HK-2 (cell line): Measurements from ENCODE around the gene MRPL27.
"Not testable (repeated sequence)": the region's sequence is repeated elsewhere in the genome, so short reads cannot be mapped to it uniquely, and the experiment has no call there.

Experiments
- DNase-seq: peaks from one replicate; pipeline ENCODE4 v3.0.0-alpha.2; 2018; ENCODE audit not compliant: unreplicated experiment

Gene MRPL27

GRCh38 chr17:50345432-50346312, 27.3 kb downstream of the MRPL27 start, which contains the start of gene XYLT2:
Gene XYLT2, plus strand, starts transcription at chr17:50346126. Its CDS starts 15 bp downstream, at chr17:50346141.
- DNase-seq = peak; percentile 81

- DNase-seq = no peak
Measured at GRCh38 chr17:50344731-50345365, 28.1 kb downstream of the MRPL27 start.

DNA sequence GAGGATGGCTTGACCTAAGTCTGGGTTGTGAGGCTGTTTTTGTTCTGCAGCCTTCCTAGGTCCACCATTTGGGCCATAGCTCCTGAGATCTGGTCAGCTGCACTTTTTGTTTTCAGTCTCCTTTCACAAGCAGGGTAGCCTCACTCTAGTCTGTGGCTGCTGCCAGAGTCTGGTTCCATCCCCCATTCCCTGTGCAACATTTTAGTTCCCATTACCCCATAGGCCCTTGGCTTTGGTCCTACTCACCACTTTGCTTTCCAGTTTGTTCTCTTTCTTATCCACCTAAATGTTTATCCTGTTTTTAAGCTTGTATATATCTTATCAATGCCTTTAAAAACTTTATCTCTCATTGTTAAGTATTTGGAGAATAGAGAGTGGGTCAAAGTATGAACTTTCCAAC, 33.6 kb downstream of the MRPL27 start:
- no peak for DNase-seq

GRCh38 chr17:50338645-50339044, 34.3 kb downstream of the MRPL27 start:
- DNase-seq = no peak

DNA sequence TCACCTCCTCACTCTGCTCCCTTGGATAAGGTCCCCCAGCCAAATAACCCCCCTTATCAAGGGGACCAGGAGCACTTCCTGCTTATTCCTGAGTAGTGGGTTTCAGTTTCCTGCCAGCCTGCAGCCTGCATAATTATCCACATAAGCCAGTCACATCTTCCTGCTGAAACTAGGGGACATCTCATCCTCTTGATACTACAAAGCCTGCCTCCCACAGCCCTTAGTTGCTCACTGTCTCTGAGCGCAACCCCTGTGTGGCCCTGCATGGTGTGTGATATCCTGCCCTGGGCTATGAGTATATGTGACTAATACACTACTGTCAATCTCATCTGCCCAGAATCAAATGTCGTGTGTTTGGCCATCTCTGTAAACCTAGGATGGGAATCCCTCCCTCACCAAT, 35.0 kb downstream of the MRPL27 start:
- DNase-seq = no peak

- DNase-seq = not testable (repeated sequence)
Measured at GRCh38 chr17:50333291-50334057, 39.5 kb downstream of the MRPL27 start.

GRCh38 chr17:50332196-50332595, 40.8 kb downstream of the MRPL27 start:
- DNase-seq = no peak

- no peak for DNase-seq
Measured at GRCh38 chr17:50331085-50331791, 41.7 kb downstream of the MRPL27 start.

DNA sequence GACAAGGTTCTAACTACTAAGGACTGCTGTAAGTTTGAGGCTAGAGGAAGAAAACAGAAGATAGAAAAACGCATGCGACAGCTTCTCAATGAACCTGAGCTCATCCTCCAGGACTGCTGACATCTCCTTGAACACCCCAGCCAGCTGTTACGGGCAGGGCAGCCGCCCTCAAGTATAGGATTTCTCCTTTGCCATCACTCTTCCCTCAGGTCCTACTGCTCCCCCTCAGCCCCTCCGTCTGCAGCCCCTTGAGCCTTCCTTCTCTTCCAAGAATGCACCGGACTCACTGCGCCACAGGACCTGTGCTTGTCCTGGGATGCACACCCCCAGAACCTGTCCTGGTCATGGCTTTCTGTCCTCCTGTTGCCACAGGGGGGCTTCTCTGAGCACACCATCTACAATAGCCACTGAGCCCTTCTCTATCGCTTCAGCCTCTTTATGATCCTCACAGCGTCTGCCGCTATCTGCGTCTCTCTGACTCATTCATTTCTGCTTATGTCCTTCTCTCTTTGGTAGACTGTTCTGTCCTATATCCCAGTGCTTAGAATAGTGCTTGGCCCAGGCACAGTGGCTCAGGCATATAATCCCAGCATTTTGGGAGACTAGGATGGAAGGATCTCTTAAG, 42.7 kb downstream of the MRPL27 start:
- DNase-seq = no peak

DNA sequence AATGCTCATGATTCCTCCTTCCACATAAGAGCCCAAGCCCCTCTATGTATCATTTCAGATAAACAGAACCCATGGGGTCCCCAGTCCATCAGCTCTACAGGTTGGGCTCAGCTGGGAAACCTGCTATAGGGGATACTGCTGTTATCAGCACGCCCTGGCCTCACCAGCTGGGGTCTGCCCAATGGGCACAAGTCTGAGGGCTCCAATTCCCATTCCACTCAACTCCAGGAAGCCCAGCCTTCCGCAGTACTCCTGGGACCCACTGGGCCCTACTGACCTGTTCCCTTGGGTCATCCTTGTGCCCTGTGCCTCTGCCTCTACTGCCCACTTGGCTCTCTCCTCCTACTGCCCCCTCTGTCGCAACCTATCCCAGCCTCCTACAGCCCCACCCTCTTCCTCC, 43.3 kb downstream of the MRPL27 start:
- DNase-seq = no peak

DNA sequence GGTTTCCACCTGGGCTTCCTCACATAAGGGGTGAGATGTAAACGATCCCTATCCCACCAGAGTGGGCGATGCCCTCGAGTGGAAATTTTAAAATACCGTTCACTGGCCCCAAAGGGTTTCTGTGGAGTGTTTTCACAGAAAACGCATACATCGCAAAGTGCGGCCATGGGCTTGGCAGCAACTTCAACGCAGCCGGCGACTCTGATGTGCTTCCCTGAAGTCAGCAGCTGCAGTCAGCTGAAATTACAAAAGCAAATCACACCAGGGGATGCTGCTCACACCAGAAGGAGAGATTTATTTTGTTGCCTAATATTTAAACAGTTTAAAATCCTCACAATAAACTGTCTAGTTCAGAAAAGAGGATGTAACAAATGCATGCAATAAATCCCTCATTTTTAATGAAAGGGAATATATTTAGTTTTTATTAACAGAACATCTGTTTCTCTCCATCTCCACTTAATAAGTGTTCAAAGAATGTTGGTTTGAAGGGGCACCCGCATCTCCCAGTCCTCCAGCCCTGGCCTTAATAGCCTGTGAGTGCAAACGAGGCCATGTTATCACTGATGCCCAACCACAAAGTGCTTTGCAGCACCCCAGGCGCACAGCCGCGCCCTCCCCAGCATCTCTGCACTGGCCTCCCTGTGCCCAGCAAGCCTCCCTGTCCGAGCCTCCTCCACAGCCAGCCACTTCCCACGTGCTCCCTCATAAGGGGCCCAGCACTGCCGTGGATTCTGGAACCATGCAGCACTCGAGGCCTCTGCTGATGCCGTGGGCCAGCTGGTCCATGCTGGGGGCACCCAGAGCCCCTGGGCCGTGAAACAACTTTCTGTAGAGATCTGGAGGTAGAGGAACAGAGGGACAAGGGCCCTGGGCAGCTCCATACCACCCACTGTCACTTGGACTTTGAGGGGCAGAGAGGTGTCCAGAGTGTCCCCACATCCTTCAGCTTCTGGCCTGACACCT, 44.3 kb downstream of the MRPL27 start:
- no peak for DNase-seq

DNA sequence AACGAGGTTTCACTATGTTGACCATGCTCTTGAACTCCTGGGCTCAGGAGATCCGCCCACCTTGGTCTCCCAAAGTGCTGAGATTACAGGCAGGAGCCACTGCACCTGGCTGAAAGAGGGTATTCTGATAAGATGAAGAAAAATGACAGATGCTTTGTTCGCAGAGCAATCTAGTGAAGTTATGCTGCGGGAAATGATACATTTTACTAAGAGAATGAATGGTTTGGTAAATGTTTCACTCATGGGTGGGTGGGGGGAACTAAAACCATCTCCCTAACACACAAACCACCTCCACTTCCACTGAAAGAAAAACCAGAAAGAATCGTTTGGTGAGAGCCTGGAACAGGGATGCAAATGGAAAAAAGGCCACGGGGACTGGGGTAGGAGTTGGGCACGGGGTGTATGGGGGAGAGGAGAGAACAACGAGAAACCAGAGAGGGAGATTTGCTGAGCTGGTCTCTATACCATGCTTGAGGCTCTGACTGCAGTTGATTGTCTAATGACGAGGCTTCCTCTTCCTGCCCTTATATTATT, 46.1 kb downstream of the MRPL27 start:
- no peak for DNase-seq

- no peak for DNase-seq
Measured at GRCh38 chr17:50325906-50326305, 47.1 kb downstream of the MRPL27 start.

GRCh38 chr17:50323060-50323459, 49.9 kb downstream of the MRPL27 start:
- DNase-seq = no peak

- no peak for DNase-seq
Measured at GRCh38 chr17:50322271-50322670, 50.7 kb downstream of the MRPL27 start.

- no peak for DNase-seq
Measured at GRCh38 chr17:50319306-50320004, 53.5 kb downstream of the MRPL27 start.

DNA sequence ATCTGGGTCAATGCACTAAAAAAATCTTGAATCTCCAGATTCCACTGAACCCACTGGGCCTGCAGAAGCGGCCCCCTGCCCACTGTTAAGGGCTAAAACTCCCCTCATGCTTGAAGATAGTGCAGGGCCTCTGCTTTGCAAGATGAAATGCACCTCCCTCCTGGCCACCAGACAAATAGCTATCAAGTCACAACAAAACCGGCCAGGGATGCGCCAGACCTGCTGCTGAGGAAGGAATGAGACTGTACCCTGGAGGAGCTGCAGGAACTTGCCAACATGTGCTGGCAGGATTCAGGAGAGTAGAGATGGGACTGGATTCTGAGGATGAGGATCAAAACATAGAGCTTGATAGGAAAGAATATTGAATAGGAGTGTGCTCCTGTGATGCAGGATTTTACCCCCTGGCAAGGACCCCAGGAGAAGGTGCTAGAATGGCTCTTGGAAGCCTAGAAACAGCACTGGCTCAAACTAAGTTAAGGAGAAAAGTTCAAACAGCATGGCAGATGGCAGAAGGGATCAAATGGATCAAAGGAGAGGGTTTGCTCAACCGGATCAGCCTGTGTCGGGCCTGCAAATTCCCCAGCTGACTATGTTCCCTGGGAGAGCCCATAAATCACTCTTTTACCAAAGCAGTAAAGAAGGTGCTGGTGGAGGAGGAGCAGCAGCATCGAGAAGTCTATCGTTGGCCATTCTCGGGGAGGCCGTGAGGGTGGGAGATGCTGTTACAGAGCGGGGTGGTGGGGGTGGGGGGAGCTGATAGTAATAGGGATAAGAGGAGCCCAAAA, 54.3 kb downstream of the MRPL27 start:
- DNase-seq = no peak
